Stomach smooth muscle (tissue), 2 donors: ENCODE data around the gene ST3GAL2.
A peak's percentile ranks its signal among the peaks of the same experiment; 100 is the strongest.
"Not testable (repeated sequence)": the region's sequence is repeated elsewhere in the genome, so short reads cannot be mapped to it uniquely, and the experiment has no call there.

ENCODE experiments used
- H3K27ac ChIP-seq: one replicate; pipeline ENCODE4 v1.7.0; 2013; ENCODE audit warnings: mild to moderate bottlenecking, low read length, inconsistent platforms
- H3K27me3 ChIP-seq, 2 donors: one replicate each; pipeline ENCODE4 v1.7.0; 2013; ENCODE audit warnings: low read length in 2 of 2; ENCODE audit not compliant: insufficient read depth in 2 of 2, control insufficient read depth in 1 of 2
- H3K36me3 ChIP-seq, 2 donors: one replicate each; pipeline ENCODE4 v1.7.0; 2013; ENCODE audit warnings: low read length in 2 of 2; ENCODE audit not compliant: control insufficient read depth in 2 of 2, insufficient read depth in 2 of 2
- H3K4me1 ChIP-seq: one replicate; pipeline ENCODE4 v1.7.0; 2013; ENCODE audit warnings: low read length; ENCODE audit not compliant: control insufficient read depth, insufficient read depth
- H3K4me3 ChIP-seq, 2 donors: one replicate each; pipeline ENCODE4 v1.7.0; 2013; ENCODE audit warnings: low read length in 2 of 2
- H3K9ac ChIP-seq, 2 donors: one replicate each; pipeline ENCODE4 v1.7.0; 2013; ENCODE audit warnings: low read length in 2 of 2, mild to moderate bottlenecking in 1 of 2
- H3K9me3 ChIP-seq, 2 donors: one replicate each; pipeline ENCODE4 v1.7.0; 2013; ENCODE audit warnings: low read length in 2 of 2; ENCODE audit not compliant: control insufficient read depth in 2 of 2
- donor health status: healthy.
- donor health status: Pancreatic carcinoma.

ST3GAL2 gene

GRCh38 chr16:70392606-70393005, 46.3 kb downstream of the ST3GAL2 start:
- H3K36me3 ChIP-seq, result peaks cover 9 to 18% of the 10 kb centered on the region in 2 donors
- H3K9me3 ChIP-seq, result no peaks in the 10 kb centered on the region
- H3K4me3 ChIP-seq, result no peak overlapping the region
- H3K27ac ChIP-seq, result no peak overlapping the region
- H3K27me3 ChIP-seq, result no peaks in the 10 kb centered on the region
- H3K4me1 ChIP-seq, result peaks cover 7% of the 10 kb centered on the region
- H3K9ac ChIP-seq, result no peak overlapping the region

- Histone ChIP-seq H3K4me3 (no peak overlapping the region), H3K27me3 (no peaks in the 10 kb centered on the region), H3K36me3 (peaks cover 9 to 20% of the 10 kb centered on the region in 2 donors), H3K4me1 (peaks cover 7% of the 10 kb centered on the region), H3K9ac (no peak overlapping the region), H3K9me3 (no peaks in the 10 kb centered on the region), H3K27ac (no peak overlapping the region)
These were observed 46.9 kb downstream of the ST3GAL2 start for GRCh38 chr16:70391881-70392481.

GRCh38 chr16:70391446-70391845, 47.5 kb downstream of the ST3GAL2 start:
- Histone ChIP-seq H3K27ac (no peak overlapping the region), H3K9ac (no peak overlapping the region), H3K27me3 (no peaks in the 10 kb centered on the region), H3K4me3 (no peak overlapping the region), H3K36me3 (peaks cover 7 to 18% of the 10 kb centered on the region in 2 donors), H3K9me3 (no peaks in the 10 kb centered on the region), H3K4me1 (peaks cover 7% of the 10 kb centered on the region)

GRCh38 chr16:70390774-70391173, 48.1 kb downstream of the ST3GAL2 start:
- no peaks in the 10 kb centered on the region for H3K27me3 ChIP-seq
- H3K4me3 ChIP-seq, result no peak overlapping the region
- peaks cover 5 to 16% of the 10 kb centered on the region in 2 donors for H3K36me3 ChIP-seq
- no peaks in the 10 kb centered on the region for H3K9me3 ChIP-seq
- H3K27ac ChIP-seq, result no peak overlapping the region
- H3K4me1 ChIP-seq, result peaks cover 7% of the 10 kb centered on the region
- H3K9ac ChIP-seq, result no peak overlapping the region

GRCh38 chr16:70388006-70388680, 50.8 kb downstream of the ST3GAL2 start:
- Histone ChIP-seq H3K27me3 (no peaks in the 10 kb centered on the region), H3K9me3 (no peaks in the 10 kb centered on the region), H3K4me3 (no peak overlapping the region), H3K9ac (no peak overlapping the region), H3K27ac (no peak overlapping the region), H3K4me1 (peaks cover 7% of the 10 kb centered on the region), H3K36me3 (peaks cover 5 to 14% of the 10 kb centered on the region in 2 donors)

- not testable (repeated sequence) for H3K27me3 ChIP-seq, H3K4me3 ChIP-seq, H3K9me3 ChIP-seq, H3K4me1 ChIP-seq, H3K27ac ChIP-seq, H3K9ac ChIP-seq
- H3K36me3 ChIP-seq, result peaks cover 5 to 16% of the 10 kb centered on the region in 2 donors
These were observed 52.5 kb downstream of the ST3GAL2 start for GRCh38 chr16:70386289-70386986.

GRCh38 chr16:70383421-70383960, 55.4 kb downstream of the ST3GAL2 start:
- Histone ChIP-seq H3K36me3 (peaks cover 5 to 12% of the 10 kb centered on the region in 2 donors), H3K9ac (no peak overlapping the region), H3K4me1 (peaks cover 16% of the 10 kb centered on the region), H3K4me3 (no peak overlapping the region), H3K27me3 (no peaks in the 10 kb centered on the region), H3K27ac (no peak overlapping the region), H3K9me3 (no peaks in the 10 kb centered on the region)

- peaks cover 0 to 4% of the 10 kb centered on the region in 2 donors for H3K36me3 ChIP-seq
- no peaks in the 10 kb centered on the region for H3K27me3 ChIP-seq
- peak overlapping the region; percentile 69 for H3K27ac ChIP-seq
- no peaks in the 10 kb centered on the region for H3K9me3 ChIP-seq
- H3K4me3 ChIP-seq, result peak overlapping the region; percentile 84 to 88
- peak overlapping the region; percentile 44 to 60 for H3K9ac ChIP-seq
- peaks cover 16% of the 10 kb centered on the region for H3K4me1 ChIP-seq
These were observed 57.1 kb downstream of the ST3GAL2 start for GRCh38 chr16:70381604-70382342.

- H3K4me3 ChIP-seq, result peak overlapping the region; percentile 84 to 88
- no peaks in the 10 kb centered on the region for H3K9me3 ChIP-seq
- peak overlapping the region; percentile 69 for H3K27ac ChIP-seq
- peaks cover 16% of the 10 kb centered on the region for H3K4me1 ChIP-seq
- H3K9ac ChIP-seq, result peak overlapping the region; percentile 78
- H3K27me3 ChIP-seq, result no peaks in the 10 kb centered on the region
- peaks cover 0 to 7% of the 10 kb centered on the region in 2 donors for H3K36me3 ChIP-seq
These were observed 57.8 kb downstream of the ST3GAL2 start for GRCh38 chr16:70380919-70381603.
